ENCODE data around the gene SH3RF3.

The SH3RF3 gene

DNA sequence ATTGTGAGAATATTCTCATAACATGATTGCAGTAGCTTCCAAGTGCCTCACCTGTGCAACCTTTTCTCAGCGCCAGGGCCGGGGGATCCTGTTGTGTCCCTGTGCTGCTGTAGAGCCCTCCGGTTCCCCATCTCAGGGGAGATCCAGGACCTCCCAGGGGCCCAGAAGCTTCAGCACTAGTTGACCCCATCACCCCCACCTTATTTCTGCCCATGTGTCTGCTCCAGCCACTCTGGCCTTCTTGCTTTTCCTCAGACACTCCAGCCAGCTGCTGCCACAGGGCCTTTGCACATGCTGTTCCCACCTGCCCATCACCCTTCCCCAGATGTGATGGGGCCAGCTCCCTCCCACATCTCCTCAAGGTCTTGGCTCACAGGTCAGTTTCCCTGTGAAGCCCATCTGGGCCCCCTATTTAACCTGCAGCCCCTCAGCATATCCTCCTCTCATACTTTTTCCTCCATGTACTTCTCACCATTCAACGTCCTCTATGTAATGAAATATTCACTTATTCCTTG, 258.3 kb downstream of the SH3RF3 start:
- no peak for DNase-seq (ENCODE audit: low read depth)
- TF ChIP-seq, protein P1, sequence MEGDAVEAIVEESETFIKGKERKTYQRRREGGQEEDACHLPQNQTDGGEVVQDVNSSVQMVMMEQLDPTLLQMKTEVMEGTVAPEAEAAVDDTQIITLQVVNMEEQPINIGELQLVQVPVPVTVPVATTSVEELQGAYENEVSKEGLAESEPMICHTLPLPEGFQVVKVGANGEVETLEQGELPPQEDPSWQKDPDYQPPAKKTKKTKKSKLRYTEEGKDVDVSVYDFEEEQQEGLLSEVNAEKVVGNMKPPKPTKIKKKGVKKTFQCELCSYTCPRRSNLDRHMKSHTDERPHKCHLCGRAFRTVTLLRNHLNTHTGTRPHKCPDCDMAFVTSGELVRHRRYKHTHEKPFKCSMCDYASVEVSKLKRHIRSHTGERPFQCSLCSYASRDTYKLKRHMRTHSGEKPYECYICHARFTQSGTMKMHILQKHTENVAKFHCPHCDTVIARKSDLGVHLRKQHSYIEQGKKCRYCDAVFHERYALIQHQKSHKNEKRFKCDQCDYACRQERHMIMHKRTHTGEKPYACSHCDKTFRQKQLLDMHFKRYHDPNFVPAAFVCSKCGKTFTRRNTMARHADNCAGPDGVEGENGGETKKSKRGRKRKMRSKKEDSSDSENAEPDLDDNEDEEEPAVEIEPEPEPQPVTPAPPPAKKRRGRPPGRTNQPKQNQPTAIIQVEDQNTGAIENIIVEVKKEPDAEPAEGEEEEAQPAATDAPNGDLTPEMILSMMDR (IDR thresholded peaks at IDR 0.05; ENCODE audit: insufficient read depth, low read depth, low read length, missing control alignments), result no peak
- no peak overlapping the region for H3K4me3 ChIP-seq (ENCODE audit: low read depth, low read length)

DNA sequence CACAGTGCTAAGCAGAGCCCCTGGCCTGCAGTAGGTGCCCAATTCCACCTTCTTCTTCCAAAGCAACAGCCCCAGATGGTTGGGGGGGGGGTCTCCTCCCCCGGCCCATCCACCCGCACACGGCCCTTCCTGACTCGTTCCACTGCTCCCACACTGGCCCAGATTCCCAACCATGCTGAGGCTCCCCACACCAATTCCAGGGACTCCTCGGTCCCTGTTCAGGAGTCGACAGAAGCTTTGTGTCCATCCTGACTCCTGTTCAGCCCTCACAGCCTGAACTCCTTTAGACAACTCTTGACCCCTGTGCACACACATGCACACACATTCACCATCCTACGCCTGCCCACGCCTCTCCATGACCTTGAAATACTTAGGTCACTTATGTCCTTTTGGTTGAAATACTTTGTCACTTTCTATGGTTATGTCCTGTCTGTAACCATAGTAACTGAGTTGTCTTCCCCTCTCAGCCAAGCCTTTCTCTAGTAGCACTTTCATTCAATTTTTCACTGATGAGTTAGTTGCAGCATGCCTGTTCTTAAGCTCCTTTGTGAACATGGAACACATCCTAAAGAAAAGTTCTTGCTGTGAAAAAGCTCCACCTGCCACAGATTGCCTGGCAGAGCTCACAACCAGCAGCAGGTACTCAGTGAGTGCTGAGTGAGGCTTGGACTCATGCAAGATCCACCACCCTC, 258.9 kb downstream of the SH3RF3 start:
- DNase-seq (ENCODE audit: low read depth), result no peak
- TF ChIP-seq, protein P1 (IDR thresholded peaks at IDR 0.05; ENCODE audit: insufficient read depth, low read depth, low read length, missing control alignments), result no peak
- H3K4me3 ChIP-seq (ENCODE audit: low read depth, low read length), result no peak overlapping the region

DNA sequence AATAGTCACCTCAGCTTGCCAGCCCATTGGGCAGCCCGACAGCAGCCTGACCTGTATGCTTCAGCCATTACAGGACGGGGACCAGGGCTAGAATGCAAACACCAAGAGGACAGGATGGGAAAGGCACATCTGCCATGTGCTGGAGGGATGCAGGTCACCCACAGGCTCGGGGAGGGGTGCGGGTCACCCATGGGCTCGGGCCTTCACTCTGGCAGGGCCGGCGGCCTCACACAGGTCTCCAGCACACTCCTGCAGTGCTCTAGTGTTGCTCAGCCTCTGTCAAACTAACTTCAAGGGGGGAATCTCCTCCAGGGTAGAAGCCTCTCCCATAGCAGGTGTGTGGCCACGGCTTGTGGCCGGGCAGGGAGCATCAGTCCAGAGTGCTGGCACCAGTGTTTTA, 262.2 kb downstream of the SH3RF3 start:
- H3K4me3 ChIP-seq (ENCODE audit: low read depth, low read length), result no peak overlapping the region
- no peak for DNase-seq (ENCODE audit: low read depth)
- TF ChIP-seq, protein P1 (IDR thresholded peaks at IDR 0.05; ENCODE audit: insufficient read depth, low read depth, low read length, missing control alignments), result no peak

DNA sequence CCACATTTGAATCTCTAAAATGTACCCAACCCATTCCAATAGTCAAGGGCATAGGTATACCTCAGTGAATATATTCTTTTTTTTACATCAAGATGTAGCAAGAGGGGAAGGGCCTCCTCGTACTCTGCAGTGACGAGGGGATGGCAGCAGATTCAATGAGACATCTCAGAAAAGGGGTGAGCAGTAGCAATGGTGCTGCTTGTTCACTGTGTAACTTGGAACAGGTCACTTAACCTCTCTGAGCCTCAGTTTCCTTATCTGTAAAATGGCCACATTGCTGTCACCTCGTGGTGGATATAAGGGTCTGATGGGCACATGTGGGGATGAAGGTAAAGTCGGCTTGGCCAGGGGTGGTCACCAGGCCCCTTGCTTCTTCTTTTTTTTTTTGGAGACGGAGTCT, 263.1 kb downstream of the SH3RF3 start:
- no peak for DNase-seq (ENCODE audit: low read depth)
- no peak overlapping the region for H3K4me3 ChIP-seq (ENCODE audit: low read depth, low read length)
- TF ChIP-seq, protein P1 (IDR thresholded peaks at IDR 0.05; ENCODE audit: insufficient read depth, low read depth, low read length, missing control alignments), result no peak

DNA sequence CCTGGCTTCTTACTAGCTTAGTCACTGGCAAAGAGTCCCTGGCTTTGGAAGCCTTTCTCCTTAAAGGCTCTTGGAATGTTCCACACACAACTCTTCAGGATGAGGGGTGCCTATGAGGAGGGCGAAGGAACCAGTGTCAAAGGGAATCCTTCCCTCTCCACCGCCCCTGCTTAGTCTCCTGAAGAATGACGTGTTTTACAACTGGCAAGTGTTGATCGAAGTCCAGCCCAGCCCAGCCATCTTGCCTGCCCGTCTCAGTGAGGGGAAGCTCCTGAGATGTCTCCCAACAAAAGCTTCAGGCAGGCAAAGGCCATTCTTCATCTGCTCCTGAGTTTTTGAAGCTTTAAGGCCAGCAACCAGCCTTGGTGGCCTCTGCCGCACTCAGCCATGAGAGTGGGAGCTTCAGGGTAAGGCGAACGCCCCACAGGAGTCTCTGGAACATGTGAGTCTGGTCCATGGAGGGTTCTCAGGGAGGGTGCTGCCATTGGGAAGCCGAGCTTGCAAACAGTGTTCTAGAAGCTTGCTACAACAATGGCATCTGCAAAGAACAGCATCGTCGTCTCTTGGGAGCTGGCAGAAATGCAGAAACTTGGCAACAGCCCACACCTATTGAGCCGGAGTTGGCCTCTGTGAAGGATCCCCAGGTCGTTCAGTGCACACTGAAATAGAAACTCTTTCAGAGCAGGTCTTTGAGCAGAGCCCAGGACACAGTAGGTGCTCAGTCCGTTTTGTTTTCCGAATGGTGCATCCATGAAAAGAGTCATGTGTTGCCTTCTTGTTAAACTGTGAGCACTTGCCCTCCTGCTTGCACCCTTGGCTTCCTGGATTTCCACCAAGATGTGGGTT, 264.0 kb downstream of the SH3RF3 start:
- TF ChIP-seq, protein P1 (IDR thresholded peaks at IDR 0.05; ENCODE audit: insufficient read depth, low read depth, low read length, missing control alignments), result no peak
- no peak overlapping the region for H3K4me3 ChIP-seq (ENCODE audit: low read depth, low read length)
- DNase-seq (ENCODE audit: low read depth), result no peak

DNA sequence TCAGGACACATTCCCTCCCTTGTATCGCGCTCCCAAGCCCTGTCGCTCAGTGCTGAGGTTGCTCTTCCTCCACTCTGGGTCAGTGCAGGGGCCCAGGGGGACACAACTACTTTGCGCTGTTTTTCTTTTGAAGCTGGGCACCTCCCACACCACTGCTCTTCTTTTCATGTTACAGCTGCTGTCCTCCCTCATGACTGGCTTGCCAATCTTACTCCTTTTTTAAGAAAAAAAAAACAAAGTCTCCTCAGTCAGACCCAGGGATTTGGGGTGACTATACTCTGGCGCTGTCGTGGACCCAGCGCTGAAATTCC, 264.6 kb downstream of the SH3RF3 start:
- H3K4me3 ChIP-seq (ENCODE audit: low read depth, low read length), result no peak overlapping the region
- no peak for DNase-seq (ENCODE audit: low read depth)
- TF ChIP-seq, protein P1 (IDR thresholded peaks at IDR 0.05; ENCODE audit: insufficient read depth, low read depth, low read length, missing control alignments), result no peak
